A673 (cell line): Measurements from ENCODE around the gene CYP3A4. TPM values are rescaled to one million over a fixed set of nuclear protein-coding genes. Genes with fewer than 3 reads are reported as not detected.

ENCODE experiments used
- Bru-seq: library from RNA; stranded (reverse); fragments of 400-500 nt; gene quantifications from one replicate; lab custom pipeline; 2021; lab: Mats Ljungman, UMichigan
- BruChase-seq, 2 experiments: library from RNA; stranded (reverse); fragments of 400-500 nt; gene quantifications; one replicate each; lab custom pipeline; 2021; lab: Mats Ljungman, UMichigan
- BruUV-seq: library from RNA; stranded (reverse); fragments of 400-500 nt; replicated peaks from 2 replicates; lab custom pipeline; 2021; lab: Mats Ljungman, UMichigan
- CTCF ChIA-PET: fragments of 300-600 bp; sonication (Branson Sonifier 250); formaldehyde crosslinking; loops from one replicate; lab custom pipeline; 2022; ENCODE audit warnings: antibody characterized with exemption; lab: Charles Lee
- POLR2A ChIA-PET: fragments of 300-600 bp; sonication (Branson Sonifier 250); formaldehyde crosslinking; loops from one replicate; lab custom pipeline; 2022; ENCODE audit warnings: antibody characterized with exemption; ENCODE audit not compliant: low non-redundant PET; lab: Charles Lee
- DNase-seq: peaks from one replicate; pipeline ENCODE4 v3.0.0-alpha.2; 2015; ENCODE audit warnings: low spot score
- H3K27ac ChIP-seq: fragments of 200-600 bp; sonication (generic); 2 replicates; pipeline ENCODE4 v1.5.1; 2016; ENCODE audit warnings: mixed run types, low read depth, mild to moderate bottlenecking, mixed read lengths, antibody characterized with exemption, low read length; ENCODE audit not compliant: poor library complexity, severe bottlenecking
- H3K27me3 ChIP-seq: fragments of 200-600 bp; sonication (generic); replicated peaks from 2 replicates; pipeline ENCODE4 v1.6.1; 2017; ENCODE audit warnings: mixed run types, low read depth, mild to moderate bottlenecking, mixed read lengths, antibody characterized with exemption, low read length; ENCODE audit not compliant: insufficient read depth, poor library complexity
- H3K36me3 ChIP-seq: fragments of 200-600 bp; sonication (generic); 2 replicates; pipeline ENCODE4 v1.6.1; 2016; ENCODE audit warnings: mixed run types, mild to moderate bottlenecking, mixed read lengths, antibody characterized with exemption, low read length; ENCODE audit not compliant: insufficient read depth, poor library complexity, severe bottlenecking
- H3K4me1 ChIP-seq: fragments of 200-600 bp; sonication (generic); 2 replicates; pipeline ENCODE4 v1.6.1; 2017; ENCODE audit warnings: mixed run types, mild to moderate bottlenecking, mixed read lengths, antibody characterized with exemption, low read length; ENCODE audit not compliant: insufficient read depth, poor library complexity, severe bottlenecking
- H3K4me3 ChIP-seq: fragments of 200-600 bp; sonication (generic); 2 replicates; pipeline ENCODE4 v1.5.1; 2016; ENCODE audit warnings: low read depth, mixed run types, mild to moderate bottlenecking, mixed read lengths, low read length; ENCODE audit not compliant: poor library complexity, severe bottlenecking
- H3K9me3 ChIP-seq: fragments of 200-600 bp; sonication (generic); 2 replicates; pipeline ENCODE4 v1.6.1; 2016; ENCODE audit warnings: mixed run types, low read depth, mild to moderate bottlenecking, mixed read lengths, antibody characterized with exemption, low read length; ENCODE audit not compliant: poor library complexity, severe bottlenecking
- EZH2 ChIP-seq: fragments of 200-600 bp; sonication (generic); IDR thresholded peaks from 2 replicates; pipeline ENCODE4 v1.6.1; 2017; ENCODE audit warnings: borderline replicate concordance, low read depth, mild to moderate bottlenecking, mixed read lengths, antibody characterized with exemption, low read length; ENCODE audit not compliant: poor library complexity, severe bottlenecking
- intact Hi-C: fragments of 100-400 bp; cut with micrococcal nuclease; formaldehyde crosslinking; loops from one replicate; pipeline ENCODE4 v1.10.0; 2022; ENCODE audit not compliant: unreplicated experiment
- long read RNA-seq: library from polyadenylated mRNA; stranded (forward); transcript quantifications from one replicate; pipeline ENCODE4 v2.0.0, GENCODE V29; 2022
- total RNA-seq: library from RNA; stranded (reverse); gene quantifications from 2 replicates; pipeline ENCODE4 v1.2.3, GENCODE V29; 2021
- TF ChIP-seq, protein P1 (sequence below): fragments of 300-800, 200-600 bp; sonication (generic); conservative IDR thresholded peaks from 2 replicates; pipeline ENCODE4 v1.5.1; 2017; ENCODE audit warnings: low read depth, mild to moderate bottlenecking, antibody characterized with exemption, low read length, moderate library complexity, mixed read lengths

Gene CYP3A4
- total RNA-seq = not detected in 2 replicates
- Bru-seq, nascent RNA = not detected
- not detected for BruChase-seq, experiment 1, labeled RNA remaining after a 2-hour chase
- not detected for BruChase-seq, experiment 2, labeled RNA remaining after a 6-hour chase
- long read RNA-seq = 0 reads

- no peak within 1 kb of the TSS for H3K27ac ChIP-seq
- no TSS peak for BruUV-seq
- POLR2A ChIA-PET = no interaction called here
- intact Hi-C loops = no loop called here
- no peak within 1 kb of the TSS for H3K4me3 ChIP-seq
- peaks cover 20% of the 10 kb centered on the region for H3K27me3 ChIP-seq
- CTCF ChIA-PET = no interaction called here
- TF ChIP-seq, protein P1, sequence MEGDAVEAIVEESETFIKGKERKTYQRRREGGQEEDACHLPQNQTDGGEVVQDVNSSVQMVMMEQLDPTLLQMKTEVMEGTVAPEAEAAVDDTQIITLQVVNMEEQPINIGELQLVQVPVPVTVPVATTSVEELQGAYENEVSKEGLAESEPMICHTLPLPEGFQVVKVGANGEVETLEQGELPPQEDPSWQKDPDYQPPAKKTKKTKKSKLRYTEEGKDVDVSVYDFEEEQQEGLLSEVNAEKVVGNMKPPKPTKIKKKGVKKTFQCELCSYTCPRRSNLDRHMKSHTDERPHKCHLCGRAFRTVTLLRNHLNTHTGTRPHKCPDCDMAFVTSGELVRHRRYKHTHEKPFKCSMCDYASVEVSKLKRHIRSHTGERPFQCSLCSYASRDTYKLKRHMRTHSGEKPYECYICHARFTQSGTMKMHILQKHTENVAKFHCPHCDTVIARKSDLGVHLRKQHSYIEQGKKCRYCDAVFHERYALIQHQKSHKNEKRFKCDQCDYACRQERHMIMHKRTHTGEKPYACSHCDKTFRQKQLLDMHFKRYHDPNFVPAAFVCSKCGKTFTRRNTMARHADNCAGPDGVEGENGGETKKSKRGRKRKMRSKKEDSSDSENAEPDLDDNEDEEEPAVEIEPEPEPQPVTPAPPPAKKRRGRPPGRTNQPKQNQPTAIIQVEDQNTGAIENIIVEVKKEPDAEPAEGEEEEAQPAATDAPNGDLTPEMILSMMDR = no peak
- TF ChIP-seq EZH2 = no peak
- DNase-seq = no peak
- no peaks in the 10 kb centered on the region for H3K36me3 ChIP-seq
- no peaks in the 10 kb centered on the region for H3K9me3 ChIP-seq
- no peaks in the 10 kb centered on the region for H3K4me1 ChIP-seq
Observed at GRCh38 chr7:99784007-99784406, at the start of gene CYP3A4. TSS of gene CYP3A4 (minus strand) at chr7:99784184. CDS start at chr7:99784081, 103 bp downstream.

- ChIA-PET CTCF (no interaction called here), POLR2A (no interaction called here)
- Histone ChIP-seq H3K9me3 (no peaks in the 10 kb centered on the region), H3K27me3 (peaks cover 10% of the 10 kb centered on the region), H3K4me1 (no peaks in the 10 kb centered on the region), H3K36me3 (no peaks in the 10 kb centered on the region), H3K27ac (no peak overlapping the region), H3K4me3 (no peak overlapping the region)
- TF ChIP-seq, protein P1 = no peak
- TF ChIP-seq EZH2 = no peak
- no TSS peak for BruUV-seq
- intact Hi-C loops = no loop called here
- DNase-seq = no peak
Observed at GRCh38 chr7:99833289-99833877, 49.4 kb upstream of the CYP3A4 start.

- no peak overlapping the region for H3K27ac ChIP-seq
- no peaks in the 10 kb centered on the region for H3K9me3 ChIP-seq
- peaks cover 10% of the 10 kb centered on the region for H3K27me3 ChIP-seq
- no peaks in the 10 kb centered on the region for H3K36me3 ChIP-seq
- BruUV-seq = no TSS peak
- TF ChIP-seq EZH2 = no peak
- TF ChIP-seq, protein P1 = no peak
- no peak overlapping the region for H3K4me3 ChIP-seq
- CTCF ChIA-PET = interaction anchor here (0.8 kb wide), 1 partner anchor 998 kb away, joined by 4 read pairs; no protein-coding TSS in a partner anchor
- intact Hi-C loops = no loop called here
- POLR2A ChIA-PET = no interaction called here
- no peak for DNase-seq
- H3K4me1 ChIP-seq = no peaks in the 10 kb centered on the region
Observed at GRCh38 chr7:99831595-99831994, 47.6 kb upstream of the CYP3A4 start.
